Endothelial cell (in vitro differentiated cells): ENCODE data around the gene C2CD2L. TPM values are rescaled to one million over a fixed set of nuclear protein-coding genes. Genes with fewer than 3 reads are reported as not detected.
A peak's percentile ranks its signal among the peaks of the same experiment; 100 is the strongest.
"Not testable (repeated sequence)": the region's sequence is repeated elsewhere in the genome, so short reads cannot be mapped to it uniquely, and the experiment has no call there.

ENCODE experiments used
- DNase-seq: peaks from one replicate; pipeline ENCODE4 v3.0.0; 2021; ENCODE audit warnings: low spot score
- H3K27ac Mint-ChIP-seq: one replicate; pipeline ENCODE4 v1.8.0; 2021; ENCODE audit warnings: mixed read lengths, inconsistent platforms; ENCODE audit not compliant: unreplicated experiment
- H3K27me3 Mint-ChIP-seq: one replicate; pipeline ENCODE4 v1.8.0; 2021; ENCODE audit warnings: mild to moderate bottlenecking, moderate library complexity, mixed read lengths, inconsistent platforms; ENCODE audit not compliant: unreplicated experiment
- H3K36me3 Mint-ChIP-seq: one replicate; pipeline ENCODE4 v1.8.0; 2021; ENCODE audit warnings: mild to moderate bottlenecking, low read depth, mixed read lengths, inconsistent platforms; ENCODE audit not compliant: unreplicated experiment
- H3K4me1 Mint-ChIP-seq: one replicate; pipeline ENCODE4 v1.8.0; 2021; ENCODE audit warnings: mild to moderate bottlenecking, mixed read lengths, inconsistent platforms; ENCODE audit not compliant: unreplicated experiment
- H3K4me3 Mint-ChIP-seq: one replicate; pipeline ENCODE4 v1.8.0; 2021; ENCODE audit warnings: mild to moderate bottlenecking, mixed read lengths, inconsistent platforms; ENCODE audit not compliant: unreplicated experiment
- H3K9me3 Mint-ChIP-seq: one replicate; pipeline ENCODE4 v1.8.0; 2021; ENCODE audit warnings: mixed read lengths, inconsistent platforms; ENCODE audit not compliant: unreplicated experiment
- CTCF ChIP-seq: fragments of 200-600 bp; sonication (generic); IDR thresholded peaks from one replicate; pipeline ENCODE4 v1.5.0; 2021; ENCODE audit warnings: antibody characterized with exemption; ENCODE audit not compliant: unreplicated experiment
- total RNA-seq: library from RNA; stranded (reverse); fragmentation: NEBNext Ultra II Directional; extraction: Animal tissue kit (Norgen Biotek cat#: 25700); gene quantifications from one replicate; pipeline ENCODE4 v1.2.1, GENCODE V29; 2021; ENCODE audit not compliant: unreplicated experiment

Gene C2CD2L
- total RNA-seq, 1 donor from 2014 or later, result 11.7 TPM

- Mint-ChIP-seq H3K4me3 (no peak overlapping the region), H3K27me3 (peaks cover 5% of the 10 kb centered on the region), H3K4me1 (peaks cover 32% of the 10 kb centered on the region), H3K27ac (peak overlapping the region; percentile 14), H3K9me3 (no peaks in the 10 kb centered on the region), H3K36me3 (peaks cover 34% of the 10 kb centered on the region)
- TF ChIP-seq CTCF, result no peak
- no peak for DNase-seq
These were observed 19.6 kb downstream of the C2CD2L start for GRCh38 chr11:119126675-119127268.

DNA sequence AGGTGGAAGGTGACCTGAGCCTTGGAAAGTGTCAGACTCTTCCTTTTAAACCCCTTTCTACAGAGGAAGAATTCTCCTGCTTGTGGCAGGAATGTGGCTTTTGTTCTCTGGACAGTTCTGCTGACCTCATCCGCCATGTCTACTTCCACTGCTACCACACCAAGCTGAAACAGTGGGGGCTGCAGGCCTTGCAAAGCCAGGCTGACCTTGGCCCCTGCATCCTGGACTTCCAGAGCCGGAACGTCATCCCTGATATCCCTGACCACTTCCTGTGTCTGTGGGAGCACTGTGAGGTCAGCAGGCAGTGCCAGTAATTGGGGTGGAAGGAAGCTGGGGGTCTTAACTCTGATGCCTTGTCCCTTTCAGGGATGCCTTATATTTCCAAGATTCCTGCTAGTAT is 23.5 kb downstream of the C2CD2L start:
- peaks cover 27% of the 10 kb centered on the region for H3K4me1 Mint-ChIP-seq
- peaks cover 9% of the 10 kb centered on the region for H3K27me3 Mint-ChIP-seq
- H3K9me3 Mint-ChIP-seq, result no peaks in the 10 kb centered on the region
- DNase-seq, result no peak
- peak overlapping the region; percentile 43 for H3K27ac Mint-ChIP-seq
- TF ChIP-seq CTCF, result no peak
- H3K36me3 Mint-ChIP-seq, result peaks cover 44% of the 10 kb centered on the region
- peak overlapping the region; percentile 57 for H3K4me3 Mint-ChIP-seq

DNA sequence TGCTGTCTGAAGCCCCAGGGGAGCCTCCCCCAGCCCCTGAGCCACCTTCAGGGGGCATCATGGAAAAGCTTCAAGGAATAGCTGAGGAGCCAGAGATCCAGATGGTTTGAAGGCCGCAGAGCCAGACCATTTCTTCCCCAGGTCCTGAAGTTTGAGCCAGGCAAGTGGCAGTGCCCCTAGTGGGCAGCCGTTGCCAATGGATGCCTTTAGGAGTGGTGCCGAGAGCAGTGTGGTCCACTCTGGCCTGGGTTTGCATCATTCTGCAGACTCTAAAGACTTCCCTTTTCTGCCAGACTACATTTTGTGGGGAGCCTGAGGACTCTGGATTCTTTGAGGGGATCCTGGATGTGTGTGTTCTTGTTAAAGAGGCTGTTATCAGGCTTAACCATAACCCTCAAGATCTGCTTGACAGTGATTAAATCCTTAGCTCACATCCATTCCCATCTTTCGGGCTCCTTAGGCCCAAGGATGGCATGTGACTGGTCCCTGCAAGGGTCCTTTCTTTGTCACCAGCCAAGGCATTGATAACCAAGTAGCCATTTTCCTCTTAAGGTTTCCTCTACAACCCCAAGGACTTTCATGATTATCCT is 27.3 kb downstream of the C2CD2L start:
- Mint-ChIP-seq H3K27ac (no peak overlapping the region), H3K36me3 (peaks cover 38% of the 10 kb centered on the region), H3K9me3 (no peaks in the 10 kb centered on the region), H3K4me1 (peaks cover 25% of the 10 kb centered on the region), H3K4me3 (no peak overlapping the region), H3K27me3 (peaks cover 9% of the 10 kb centered on the region)
- DNase-seq, result no peak
- TF ChIP-seq CTCF, result peak; percentile 53

GRCh38 chr11:119139276-119139675 is 32.1 kb downstream of the C2CD2L start:
- H3K4me1 Mint-ChIP-seq, H3K9me3 Mint-ChIP-seq, H3K4me3 Mint-ChIP-seq, H3K27me3 Mint-ChIP-seq, DNase-seq, H3K36me3 Mint-ChIP-seq, H3K27ac Mint-ChIP-seq: not testable (repeated sequence)

DNA sequence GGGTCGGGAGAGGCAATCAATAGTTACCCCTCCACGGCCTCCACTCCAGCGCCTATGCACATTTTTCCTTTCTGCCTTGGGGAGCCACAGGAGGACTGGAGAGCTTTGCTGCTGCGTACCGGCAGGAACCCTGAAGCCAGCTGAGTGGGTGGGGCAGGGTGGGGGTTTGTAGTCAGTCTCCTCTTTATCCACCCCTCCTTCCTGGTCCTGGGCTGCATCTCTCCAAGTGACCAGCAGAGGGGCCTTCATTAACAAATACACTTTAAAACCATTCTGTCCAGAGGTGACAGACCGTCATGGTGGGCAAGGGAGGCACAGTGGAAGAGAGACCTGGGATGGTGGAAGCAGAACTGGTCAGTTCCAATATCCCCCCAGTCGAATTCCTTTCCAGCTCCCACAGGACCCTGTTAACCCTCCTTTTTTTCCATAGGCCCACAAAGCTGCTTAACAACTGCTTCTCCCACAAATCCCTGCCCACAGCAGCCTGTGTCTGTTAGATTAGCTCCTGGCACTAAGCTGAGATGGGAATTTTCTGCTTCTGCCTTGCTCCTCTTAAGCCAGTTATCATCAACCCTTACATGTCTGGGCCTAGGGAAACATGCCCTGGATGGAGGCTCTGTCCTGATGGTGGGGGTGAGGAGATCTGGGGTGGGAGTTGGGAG is 37.8 kb downstream of the C2CD2L start:
- H3K4me3 Mint-ChIP-seq, result no peak overlapping the region
- H3K27me3 Mint-ChIP-seq, result peaks cover 19% of the 10 kb centered on the region
- DNase-seq, result peak; percentile 70
- no peaks in the 10 kb centered on the region for H3K9me3 Mint-ChIP-seq
- H3K27ac Mint-ChIP-seq, result no peak overlapping the region
- H3K36me3 Mint-ChIP-seq, result no peaks in the 10 kb centered on the region
- peak; percentile 77 for TF ChIP-seq CTCF
- peaks cover 6% of the 10 kb centered on the region for H3K4me1 Mint-ChIP-seq
